WTC11 (cell line): ENCODE results near the gene POGLUT2. TPM values are rescaled to one million over a fixed set of nuclear protein-coding genes. Genes with fewer than 3 reads are reported as not detected.

Experiments
- ATAC-seq: fragments of 200-7000 bp; cut with Tn5 transposase; 2 replicates; pipeline ENCODE4 v1.10.0; 2021; ENCODE audit warnings: mild to moderate bottlenecking, moderate library complexity
- CTCF ChIA-PET: fragments of 300-600 bp; sonication (Branson Sonifier 250); formaldehyde crosslinking; loops from one replicate; lab custom pipeline; 2021; ENCODE audit warnings: antibody characterized with exemption; lab: Charles Lee
- POLR2A ChIA-PET: fragments of 350-600 bp; sonication (Branson Sonifier 250); formaldehyde crosslinking; loops from one replicate; lab custom pipeline; 2021; ENCODE audit warnings: antibody characterized with exemption; lab: Charles Lee
- DNase-seq: peaks from one replicate; pipeline ENCODE4 v3.0.0; 2021; ENCODE audit warnings: low spot score
- H3K27ac Mint-ChIP-seq: 2 replicates; pipeline ENCODE4 v1.8.0; 2021; ENCODE audit warnings: mixed read lengths
- H3K27me3 Mint-ChIP-seq: 2 replicates; pipeline ENCODE4 v1.8.0; 2021; ENCODE audit warnings: low read depth, mild to moderate bottlenecking, moderate library complexity, mixed read lengths
- H3K36me3 Mint-ChIP-seq: 2 replicates; pipeline ENCODE4 v1.8.0; 2021; ENCODE audit warnings: mixed read lengths
- H3K4me1 Mint-ChIP-seq: 2 replicates; pipeline ENCODE4 v1.8.0; 2022; ENCODE audit warnings: mixed read lengths
- H3K4me3 Mint-ChIP-seq: 2 replicates; pipeline ENCODE4 v1.8.0; 2021; ENCODE audit warnings: mild to moderate bottlenecking, moderate library complexity, mixed read lengths
- H3K9me3 Mint-ChIP-seq: 2 replicates; pipeline ENCODE4 v1.8.0; 2021; ENCODE audit warnings: mixed read lengths
- CTCF ChIP-seq: fragments of 200-600 bp; IDR thresholded peaks from 2 replicates; pipeline ENCODE4 v1.8.0; 2022; ENCODE audit warnings: antibody characterized with exemption
- EMX1 ChIP-seq: fragments of 250-450 bp; sonication (Bioruptor Pico); IDR thresholded peaks from 2 replicates; pipeline ENCODE4 v1.8.0; 2021; ENCODE audit warnings: mild to moderate bottlenecking
- ESRRA ChIP-seq: sonication (generic); formaldehyde crosslinking; IDR thresholded peaks from 2 replicates; pipeline ENCODE4 v1.8.1; 2022; ENCODE audit warnings: mild to moderate bottlenecking, missing genetic modification reagents, borderline replicate concordance
- ETV6 ChIP-seq: sonication (generic); formaldehyde crosslinking; IDR thresholded peaks from 2 replicates; pipeline ENCODE4 v1.8.1; 2022; ENCODE audit warnings: mild to moderate bottlenecking, missing genetic modification reagents
- GRHL2 ChIP-seq: fragments of 250-450 bp; sonication (Bioruptor Pico); IDR thresholded peaks from 2 replicates; pipeline ENCODE4 v1.8.0; 2022; ENCODE audit warnings: mild to moderate bottlenecking, moderate library complexity; ENCODE audit not compliant: insufficient replicate concordance, severe bottlenecking
- HMGA2 ChIP-seq: fragments of 250-450 bp; sonication (Bioruptor Pico); IDR thresholded peaks from 2 replicates; pipeline ENCODE4 v1.4.0; 2021; ENCODE audit warnings: mild to moderate bottlenecking, moderate library complexity
- KAT7 ChIP-seq: sonication (generic); formaldehyde crosslinking; IDR thresholded peaks from 2 replicates; pipeline ENCODE4 v1.8.1; 2023; ENCODE audit warnings: missing genetic modification reagents, mild to moderate bottlenecking, borderline replicate concordance
- MYBL2 ChIP-seq: sonication (generic); formaldehyde crosslinking; IDR thresholded peaks from 2 replicates; pipeline ENCODE4 v1.8.1; 2023; ENCODE audit warnings: mild to moderate bottlenecking, moderate library complexity, missing genetic modification reagents
- SOX15 ChIP-seq: fragments of 250-450 bp; sonication (Bioruptor Pico); IDR thresholded peaks from 2 replicates; pipeline ENCODE4 v1.9.0; 2021; ENCODE audit warnings: mild to moderate bottlenecking
- STAT6 ChIP-seq: sonication (generic); formaldehyde crosslinking; conservative IDR thresholded peaks from 2 replicates; pipeline ENCODE4 v1.8.1; 2023; ENCODE audit warnings: mild to moderate bottlenecking, low read depth, missing genetic modification reagents, moderate library complexity
- TCF7 ChIP-seq: sonication (generic); formaldehyde crosslinking; IDR thresholded peaks from 2 replicates; pipeline ENCODE4 v1.8.0; 2022; ENCODE audit warnings: mild to moderate bottlenecking, low read depth, missing genetic modification reagents, moderate library complexity
- TEAD1 ChIP-seq: sonication (generic); formaldehyde crosslinking; IDR thresholded peaks from 2 replicates; pipeline ENCODE4 v1.8.0; 2022; ENCODE audit warnings: mild to moderate bottlenecking, missing genetic modification reagents
- TEAD4 ChIP-seq: sonication (generic); formaldehyde crosslinking; IDR thresholded peaks from 2 replicates; pipeline ENCODE4 v1.8.0; 2022; ENCODE audit warnings: mild to moderate bottlenecking, missing genetic modification reagents
- ZNF121 ChIP-seq: sonication (generic); formaldehyde crosslinking; IDR thresholded peaks from 2 replicates; pipeline ENCODE4 v1.8.0; 2023; ENCODE audit warnings: missing genetic modification reagents
- ZNF138 ChIP-seq: sonication (generic); formaldehyde crosslinking; conservative IDR thresholded peaks from 2 replicates; pipeline ENCODE4 v1.8.1; 2022; ENCODE audit warnings: mild to moderate bottlenecking, moderate library complexity, missing genetic modification reagents
- ZNF317 ChIP-seq: sonication (generic); formaldehyde crosslinking; IDR thresholded peaks from 2 replicates; pipeline ENCODE4 v1.8.1; 2023; ENCODE audit warnings: low read depth, mild to moderate bottlenecking, moderate library complexity, missing genetic modification reagents, borderline replicate concordance
- ZNF396 ChIP-seq: fragments of 250-450 bp; sonication (Bioruptor Pico); IDR thresholded peaks from 2 replicates; pipeline ENCODE4 v1.8.0; 2021; ENCODE audit warnings: mild to moderate bottlenecking, moderate library complexity, borderline replicate concordance
- total RNA-seq: library from RNA; stranded (reverse); gene quantifications from 3 replicates; pipeline ENCODE4 v1.2.3, GENCODE V29; 2021
- TF ChIP-seq, protein P1 (sequence below): fragments of 250-450 bp; sonication (Bioruptor Pico); IDR thresholded peaks from 2 replicates; pipeline ENCODE4 v1.9.0; 2021; ENCODE audit warnings: mild to moderate bottlenecking
- TF ChIP-seq, protein P2 (sequence below): sonication (generic); formaldehyde crosslinking; IDR thresholded peaks from 2 replicates; pipeline ENCODE4 v1.8.0; 2022; ENCODE audit warnings: mild to moderate bottlenecking, missing genetic modification reagents
- TF ChIP-seq, protein P3 (sequence below): sonication (generic); formaldehyde crosslinking; IDR thresholded peaks from 2 replicates; pipeline ENCODE4 v1.8.0; 2022; ENCODE audit warnings: mild to moderate bottlenecking, missing genetic modification reagents

The POGLUT2 gene
- total RNA-seq, 1 experiment from 2014 or later = 17.2 TPM

- TF ChIP-seq, protein P1, sequence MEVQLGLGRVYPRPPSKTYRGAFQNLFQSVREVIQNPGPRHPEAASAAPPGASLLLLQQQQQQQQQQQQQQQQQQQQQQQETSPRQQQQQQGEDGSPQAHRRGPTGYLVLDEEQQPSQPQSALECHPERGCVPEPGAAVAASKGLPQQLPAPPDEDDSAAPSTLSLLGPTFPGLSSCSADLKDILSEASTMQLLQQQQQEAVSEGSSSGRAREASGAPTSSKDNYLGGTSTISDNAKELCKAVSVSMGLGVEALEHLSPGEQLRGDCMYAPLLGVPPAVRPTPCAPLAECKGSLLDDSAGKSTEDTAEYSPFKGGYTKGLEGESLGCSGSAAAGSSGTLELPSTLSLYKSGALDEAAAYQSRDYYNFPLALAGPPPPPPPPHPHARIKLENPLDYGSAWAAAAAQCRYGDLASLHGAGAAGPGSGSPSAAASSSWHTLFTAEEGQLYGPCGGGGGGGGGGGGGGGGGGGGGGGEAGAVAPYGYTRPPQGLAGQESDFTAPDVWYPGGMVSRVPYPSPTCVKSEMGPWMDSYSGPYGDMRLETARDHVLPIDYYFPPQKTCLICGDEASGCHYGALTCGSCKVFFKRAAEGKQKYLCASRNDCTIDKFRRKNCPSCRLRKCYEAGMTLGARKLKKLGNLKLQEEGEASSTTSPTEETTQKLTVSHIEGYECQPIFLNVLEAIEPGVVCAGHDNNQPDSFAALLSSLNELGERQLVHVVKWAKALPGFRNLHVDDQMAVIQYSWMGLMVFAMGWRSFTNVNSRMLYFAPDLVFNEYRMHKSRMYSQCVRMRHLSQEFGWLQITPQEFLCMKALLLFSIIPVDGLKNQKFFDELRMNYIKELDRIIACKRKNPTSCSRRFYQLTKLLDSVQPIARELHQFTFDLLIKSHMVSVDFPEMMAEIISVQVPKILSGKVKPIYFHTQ = no peak
- no peak for TF ChIP-seq TEAD4 (CRISPR knock-in tag)
- TF ChIP-seq, all 79 proteins: peak for 0
Measured at GRCh38 chr13:102817907-102818306, 19.1 kb upstream of the POGLUT2 start (continued).

GRCh38 chr13:102817241-102817640, 18.5 kb upstream of the POGLUT2 start:
- ATAC-seq (no peak), DNase-seq (no peak)
- ChIA-PET CTCF (no interaction called here), POLR2A (no interaction called here)
- Mint-ChIP-seq H3K4me3 (no peak overlapping the region), H3K9me3 (no peaks in the 10 kb centered on the region), H3K27ac (no peak overlapping the region), H3K36me3 (peaks cover 5% of the 10 kb centered on the region), H3K27me3 (no peaks in the 10 kb centered on the region), H3K4me1 (peaks cover 3% of the 10 kb centered on the region; the same call in 1 of the 2 replicates)
- TF ChIP-seq CTCF (no peak), TEAD1 (CRISPR knock-in tag) (no peak), SOX15 (CRISPR knock-in tag) (no peak), HMGA2 (CRISPR knock-in tag) (no peak), ZNF317 (CRISPR knock-in tag) (no peak), KAT7 (CRISPR knock-in tag) (no peak), ZNF138 (CRISPR knock-in tag) (no peak), TCF7 (no peak), ESRRA (CRISPR knock-in tag) (no peak), ZNF121 (CRISPR knock-in tag) (no peak), STAT6 (CRISPR knock-in tag) (no peak), GRHL2 (no peak), ETV6 (CRISPR knock-in tag) (no peak), MYBL2 (CRISPR knock-in tag) (no peak), EMX1 (CRISPR knock-in tag) (no peak), ZNF396 (CRISPR knock-in tag) (no peak)
- TF ChIP-seq, protein P2, sequence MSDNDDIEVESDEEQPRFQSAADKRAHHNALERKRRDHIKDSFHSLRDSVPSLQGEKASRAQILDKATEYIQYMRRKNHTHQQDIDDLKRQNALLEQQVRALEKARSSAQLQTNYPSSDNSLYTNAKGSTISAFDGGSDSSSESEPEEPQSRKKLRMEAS (CRISPR knock-in tag) = no peak
- TF ChIP-seq, protein P3, sequence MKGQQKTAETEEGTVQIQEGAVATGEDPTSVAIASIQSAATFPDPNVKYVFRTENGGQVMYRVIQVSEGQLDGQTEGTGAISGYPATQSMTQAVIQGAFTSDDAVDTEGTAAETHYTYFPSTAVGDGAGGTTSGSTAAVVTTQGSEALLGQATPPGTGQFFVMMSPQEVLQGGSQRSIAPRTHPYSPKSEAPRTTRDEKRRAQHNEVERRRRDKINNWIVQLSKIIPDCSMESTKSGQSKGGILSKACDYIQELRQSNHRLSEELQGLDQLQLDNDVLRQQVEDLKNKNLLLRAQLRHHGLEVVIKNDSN (CRISPR knock-in tag) = no peak
- TF ChIP-seq, protein P1 = no peak
